ENCODE data around the gene MAG. TPM values are rescaled to one million over a fixed set of nuclear protein-coding genes. Genes with fewer than 3 reads are reported as not detected.

Gene MAG
- total and polyA plus RNA-seq, 7 donors: 0.06 to 6.1 TPM; not detected in 5

- no peak for TF ChIP-seq POLR2AphosphoS5 (IDR thresholded peaks at IDR 0.05)
Observed at GRCh38 chr19:35253316-35254286, 38.4 kb upstream of the MAG start.

GRCh38 chr19:35254341-35255297, 37.3 kb upstream of the MAG start:
- intact Hi-C loops (cut with DNase I): no loop called here
- TF ChIP-seq POLR2A (IDR thresholded peaks at IDR 0.05) (no peak), EP300 (IDR thresholded peaks at IDR 0.05) (no peak), POLR2AphosphoS5 (IDR thresholded peaks at IDR 0.05) (no peak), CTCF (IDR thresholded peaks at IDR 0.05) (no peak)

More at GRCh38 chr19:35253316-35254286, 38.4 kb upstream of the MAG start:
- H3K27me3 ChIP-seq: peaks cover 5 to 78% (median 36%) of the 10 kb centered on the region in 3 donors
- WGBS, 2 donors: 84 to 90% methylated on average over 9 of the region's 9 CpGs
- intact Hi-C loops (cut with DNase I): no loop called here
- H3K9me3 ChIP-seq: no peaks in the 10 kb centered on the region
- peak overlapping the region in 1 of 4 donors; percentile 60 for H3K27ac ChIP-seq
- DNase-seq: peak; percentile 57
- H3K4me1 ChIP-seq: peaks cover 0 to 9% (median 2%) of the 10 kb centered on the region in 4 donors
- H3K36me3 ChIP-seq: no peaks in the 10 kb centered on the region
- H3K4me3 ChIP-seq: no peak overlapping the region

GRCh38 chr19:35256566-35256965, 35.4 kb upstream of the MAG start:
- Histone ChIP-seq H3K36me3 (no peaks in the 10 kb centered on the region), H3K27ac (no peak overlapping the region), H3K27me3 (peaks cover 0 to 51% (median 16%) of the 10 kb centered on the region in 3 donors), H3K9me3 (no peaks in the 10 kb centered on the region), H3K4me3 (no peak overlapping the region), H3K4me1 (no peaks in the 10 kb centered on the region)
- TF ChIP-seq POLR2A (IDR thresholded peaks at IDR 0.05): no peak
- TF ChIP-seq POLR2AphosphoS5 (IDR thresholded peaks at IDR 0.05): no peak
- no peak for TF ChIP-seq CTCF (IDR thresholded peaks at IDR 0.05)
- TF ChIP-seq EP300 (IDR thresholded peaks at IDR 0.05): no peak
- intact Hi-C loops (cut with DNase I): no loop called here
- no peak for DNase-seq
- 67 to 73% methylated on average over 2 of the region's 2 CpGs for WGBS, 2 donors

More at GRCh38 chr19:35254341-35255297, 37.3 kb upstream of the MAG start:
- H3K4me1 ChIP-seq: no peaks in the 10 kb centered on the region
- peak overlapping the region in 1 of 4 donors; percentile 60 for H3K27ac ChIP-seq
- H3K4me3 ChIP-seq: no peak overlapping the region
- 94 to 95% methylated on average over 17 of the region's 17 CpGs for WGBS, 2 donors
- H3K27me3 ChIP-seq: peaks cover 0 to 67% (median 26%) of the 10 kb centered on the region in 3 donors
- DNase-seq: peak; percentile 56
- H3K36me3 ChIP-seq: no peaks in the 10 kb centered on the region
- H3K9me3 ChIP-seq: no peaks in the 10 kb centered on the region

- TF ChIP-seq POLR2AphosphoS5 (IDR thresholded peaks at IDR 0.05) (no peak), CTCF (IDR thresholded peaks at IDR 0.05) (no peak), POLR2A (IDR thresholded peaks at IDR 0.05) (no peak), EP300 (IDR thresholded peaks at IDR 0.05) (no peak)
- Histone ChIP-seq H3K27me3 (peaks cover 0 to 51% (median 16%) of the 10 kb centered on the region in 3 donors), H3K9me3 (no peaks in the 10 kb centered on the region), H3K27ac (no peak overlapping the region), H3K36me3 (no peaks in the 10 kb centered on the region), H3K4me1 (no peaks in the 10 kb centered on the region), H3K4me3 (no peak overlapping the region)
- WGBS, 2 donors: 88 to 92% methylated on average over 9 of the region's 9 CpGs
- intact Hi-C loops (cut with DNase I): no loop called here
- peak; percentile 63 for DNase-seq
Observed at GRCh38 chr19:35257113-35257461, 34.9 kb upstream of the MAG start.

Measured in sigmoid colon (tissue), 7 donors.